Ramos (cell line): Measurements from ENCODE around the gene POLD4.

ENCODE experiments used
- in situ Hi-C: fragments of 300-500 bp; cut with MboI; formaldehyde crosslinking; loops from one replicate; pipeline ENCODE4 v1.14.3; 2022; ENCODE audit warnings: low sequenced_read_pairs; ENCODE audit not compliant: unreplicated experiment

POLD4 gene

GRCh38 chr11:67306769-67307544 is 46.4 kb downstream of the POLD4 start:
- in situ Hi-C loops = no loop called here

- in situ Hi-C loops = no loop called here
Observed at GRCh38 chr11:67304511-67305113, 48.7 kb downstream of the POLD4 start.

DNA sequence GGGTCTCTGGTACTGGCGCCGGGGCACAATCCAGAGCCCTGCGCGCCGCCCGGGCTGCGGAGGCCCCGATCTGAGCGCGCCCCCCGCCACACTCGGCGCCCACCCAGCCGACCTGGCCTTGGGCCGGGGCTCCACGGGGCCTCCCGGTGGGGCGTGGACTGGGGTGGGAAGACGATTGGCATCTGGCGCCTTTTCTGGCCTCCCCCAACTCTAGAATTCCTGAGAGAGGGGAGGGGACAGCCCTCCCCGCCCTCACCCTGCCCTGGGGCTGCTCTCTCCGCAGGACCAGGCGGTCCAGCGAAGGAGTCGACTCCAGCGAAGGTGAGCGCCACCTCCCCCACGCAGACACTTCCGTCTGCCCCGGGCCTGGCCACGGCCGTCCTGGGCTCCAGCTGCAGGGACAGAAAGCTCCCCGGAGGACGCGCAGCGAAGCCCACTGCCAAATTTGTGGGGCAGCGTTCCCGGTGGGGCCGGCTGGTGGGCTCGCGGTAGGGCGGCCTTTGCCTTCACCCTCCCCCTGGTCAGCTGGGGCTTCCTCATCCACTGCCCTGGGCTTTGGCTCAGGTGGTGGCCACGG is 49.4 kb downstream of the POLD4 start:
- in situ Hi-C loops = no loop called here

- in situ Hi-C loops = no loop called here
Observed at GRCh38 chr11:67303132-67303834, 50.1 kb downstream of the POLD4 start, which contains the start of gene SSH3. TSS of gene SSH3 (plus strand) at chr11:67303530. CDS start at chr11:67303626, 96 bp downstream.

DNA sequence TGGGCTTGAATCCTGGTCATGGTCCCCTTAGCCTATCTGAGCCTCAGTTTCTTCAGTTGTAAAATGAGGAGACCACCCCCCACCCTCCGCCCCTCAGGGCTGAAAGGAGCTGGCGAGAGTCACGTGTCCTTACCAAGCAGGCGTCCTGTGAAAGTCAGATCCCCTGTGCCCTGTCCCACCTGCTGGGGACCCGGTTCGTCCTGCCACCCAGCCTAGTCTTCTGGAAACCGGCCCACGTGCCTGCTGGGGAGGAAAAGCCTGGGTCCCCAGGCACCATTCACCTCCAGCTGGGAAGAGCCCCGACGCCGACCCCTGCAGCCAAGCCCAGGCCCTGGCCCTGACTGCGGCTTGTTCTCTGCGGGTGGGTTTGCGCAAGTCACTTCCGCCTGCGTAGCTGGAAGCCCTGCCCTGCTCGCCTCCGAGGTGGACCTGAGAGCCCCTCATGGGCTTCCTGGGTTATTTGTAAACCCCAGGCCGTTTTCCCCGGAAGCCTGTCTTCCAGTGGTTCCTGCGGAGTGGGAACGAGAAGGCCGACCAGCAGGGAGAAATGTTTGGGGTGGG is 50.7 kb downstream of the POLD4 start:
- in situ Hi-C loops = no loop called here

GRCh38 chr11:67301951-67302516 is 51.3 kb downstream of the POLD4 start:
- in situ Hi-C loops = no loop called here

DNA sequence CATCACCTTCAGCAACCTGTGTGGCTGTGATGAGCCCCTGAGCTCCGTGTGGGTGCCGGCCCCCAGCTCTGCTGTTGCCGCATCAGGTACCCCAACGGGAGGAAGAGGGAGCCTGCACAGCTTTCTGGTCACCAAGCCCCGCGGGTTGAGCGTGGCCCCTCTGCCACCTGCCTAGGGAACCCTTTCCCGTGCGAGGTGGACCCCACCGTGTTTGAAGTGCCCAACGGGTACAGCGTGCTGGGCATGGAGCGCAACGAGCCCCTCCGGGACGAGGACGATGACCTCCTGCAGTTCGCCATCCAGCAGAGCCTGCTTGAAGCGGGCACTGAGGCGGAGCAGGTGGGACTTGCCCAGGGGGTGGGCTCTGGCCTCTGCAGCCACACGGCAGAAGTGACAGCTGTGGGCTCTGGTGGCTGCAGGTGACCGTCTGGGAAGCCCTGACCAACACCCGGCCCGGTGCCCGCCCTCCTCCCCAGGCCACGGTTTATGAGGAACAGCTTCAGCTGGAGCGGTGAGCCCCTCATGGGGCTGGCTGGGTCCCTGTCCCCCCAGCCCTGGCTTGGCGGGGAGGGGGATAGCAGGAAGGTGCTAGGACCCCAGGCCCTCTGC is 51.9 kb downstream of the POLD4 start:
- in situ Hi-C loops = no loop called here
